CD1c-positive myeloid dendritic cell (primary cell): ENCODE data around the gene CYFIP1.
"Not testable (repeated sequence)": the region's sequence is repeated elsewhere in the genome, so short reads cannot be mapped to it uniquely, and the experiment has no call there.

Experiments
- DNase-seq: peaks from one replicate; pipeline ENCODE4 v3.0.0-alpha.2; 2016; ENCODE audit errors: extremely low spot score

CYFIP1 gene

DNA sequence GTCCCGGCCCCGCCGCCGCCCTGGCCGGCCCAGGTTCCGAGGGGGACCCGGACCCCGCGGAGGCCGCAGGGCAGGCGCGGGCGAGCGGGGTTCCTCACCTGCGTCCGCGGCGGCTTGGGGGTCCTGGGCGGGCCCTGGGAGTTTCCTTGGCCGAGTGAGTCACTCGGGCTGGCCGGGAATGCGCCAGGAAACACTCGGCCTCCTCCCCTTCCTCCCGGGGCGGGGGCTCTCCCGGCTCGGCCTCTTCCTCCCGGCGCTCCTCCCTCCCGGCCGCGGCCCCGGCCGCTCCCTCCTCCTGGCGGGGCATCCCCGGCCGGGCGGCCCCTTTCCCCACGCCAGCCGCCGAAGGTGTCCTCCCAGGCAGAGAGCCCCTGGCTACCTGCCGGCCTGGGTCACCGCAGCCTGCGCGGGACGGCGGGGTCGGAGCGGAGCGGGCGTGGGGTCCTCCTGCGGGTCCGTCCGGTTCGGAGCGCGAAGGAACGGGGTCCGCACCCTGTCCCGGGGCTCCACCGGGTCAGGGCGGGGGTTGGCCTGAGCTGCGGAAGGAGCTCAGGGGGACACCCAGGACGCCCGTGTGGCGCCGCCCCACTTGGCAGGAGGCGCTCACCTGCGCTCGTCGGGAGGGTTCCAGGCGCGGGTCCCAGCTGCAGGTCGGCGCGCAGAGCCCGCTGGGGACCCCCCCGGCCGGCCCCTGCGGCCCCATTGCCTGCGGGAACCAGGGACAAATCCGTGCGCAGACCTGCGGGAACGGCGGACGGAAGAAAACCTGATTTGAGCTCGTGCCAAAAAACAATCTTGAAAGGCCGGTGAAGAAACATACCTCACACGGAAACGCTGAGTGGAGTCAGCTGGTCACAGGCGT, at the start of gene CYFIP1:
TSS of gene CYFIP1 (minus strand) at position 180 of the 862 bp plus-strand sequence. CDS start 33,083 bp downstream, outside the sequence.
- DNase-seq: peak; percentile 74

- DNase-seq: no peak
Measured at GRCh38 chr15:23026218-23026617, 46.0 kb upstream of the CYFIP1 start.

GRCh38 chr15:23022156-23022555, 42.0 kb upstream of the CYFIP1 start:
- no peak for DNase-seq

GRCh38 chr15:23014394-23015000, 34.3 kb upstream of the CYFIP1 start:
- no peak for DNase-seq

GRCh38 chr15:23013681-23014080, 33.5 kb upstream of the CYFIP1 start:
- DNase-seq: no peak

DNA sequence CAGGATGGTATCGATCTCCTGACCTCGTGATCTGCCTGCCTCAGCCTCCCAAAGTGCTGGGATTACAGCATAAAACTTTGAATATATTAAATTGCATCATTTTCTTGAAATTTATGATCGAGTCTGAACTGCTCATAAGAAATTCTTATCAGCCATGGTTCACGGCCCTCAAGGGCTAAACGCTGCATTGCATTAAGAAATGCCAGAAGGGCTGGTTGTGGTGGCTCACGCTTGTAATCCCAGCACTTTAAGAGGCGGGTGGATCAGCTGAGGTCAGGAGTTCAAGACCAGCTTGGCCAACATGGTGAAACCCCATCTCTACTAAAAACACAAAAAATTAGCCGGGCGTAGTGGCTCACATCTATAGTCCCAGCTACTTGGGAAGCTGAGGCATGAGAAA, 32.4 kb upstream of the CYFIP1 start:
- not testable (repeated sequence) for DNase-seq

DNA sequence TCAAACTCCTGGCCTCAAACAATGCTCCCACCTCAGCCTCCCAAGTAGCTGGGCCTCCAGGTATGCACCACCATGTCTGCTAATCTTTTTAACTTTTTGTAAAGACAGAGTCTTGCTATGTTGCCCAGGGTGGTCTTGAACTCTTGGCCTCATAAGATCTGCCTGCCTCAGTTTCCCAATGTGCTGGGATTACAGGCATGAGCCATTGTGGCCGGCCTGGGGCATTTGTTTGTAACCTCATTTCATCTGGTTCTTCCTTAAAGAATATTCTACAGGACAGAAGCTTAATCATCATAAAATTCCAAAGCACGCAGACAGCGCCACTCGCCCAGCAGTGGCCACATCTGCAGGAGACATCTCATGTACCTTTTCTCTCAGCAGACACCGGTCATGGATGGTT, 23.6 kb upstream of the CYFIP1 start:
- no peak for DNase-seq

- no peak for DNase-seq
Measured at GRCh38 chr15:23002920-23003319, 22.8 kb upstream of the CYFIP1 start.

DNA sequence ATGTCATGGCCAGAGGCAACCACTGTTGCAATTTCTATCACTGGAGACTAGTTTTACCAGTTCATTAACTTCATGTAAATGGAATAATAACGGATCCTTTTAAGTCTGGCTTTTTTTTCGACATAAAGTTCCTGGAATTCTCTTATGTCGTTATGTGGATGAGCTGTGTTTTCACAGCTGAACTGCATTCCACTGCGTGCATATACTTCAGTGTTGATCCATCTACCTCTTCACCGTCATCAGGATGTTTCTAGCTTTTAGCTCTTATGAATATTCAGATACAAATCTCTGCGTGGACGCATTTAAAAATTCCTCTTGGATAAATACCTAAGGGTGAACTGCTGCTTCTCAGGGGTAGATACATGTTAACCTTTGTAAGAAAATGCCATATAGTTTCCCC, 15.6 kb upstream of the CYFIP1 start:
- no peak for DNase-seq

DNA sequence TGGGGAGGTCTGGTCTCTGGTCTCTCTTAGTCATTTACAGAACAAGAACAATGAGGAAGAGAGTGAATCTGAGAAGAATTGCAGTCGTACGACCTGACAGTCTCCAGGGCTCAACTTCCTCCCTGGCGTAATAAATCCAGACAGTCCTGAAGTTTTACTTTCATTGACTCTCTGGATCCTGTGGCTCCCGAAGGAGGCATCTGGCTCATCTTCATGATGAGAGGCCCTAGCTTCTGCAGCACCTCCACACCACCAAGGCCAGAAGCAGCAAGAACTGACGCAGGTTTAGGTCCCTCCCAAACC, 11.8 kb upstream of the CYFIP1 start:
- peak; percentile 19 for DNase-seq

GRCh38 chr15:22989576-22990477, 9.7 kb upstream of the CYFIP1 start:
- no peak for DNase-seq

DNA sequence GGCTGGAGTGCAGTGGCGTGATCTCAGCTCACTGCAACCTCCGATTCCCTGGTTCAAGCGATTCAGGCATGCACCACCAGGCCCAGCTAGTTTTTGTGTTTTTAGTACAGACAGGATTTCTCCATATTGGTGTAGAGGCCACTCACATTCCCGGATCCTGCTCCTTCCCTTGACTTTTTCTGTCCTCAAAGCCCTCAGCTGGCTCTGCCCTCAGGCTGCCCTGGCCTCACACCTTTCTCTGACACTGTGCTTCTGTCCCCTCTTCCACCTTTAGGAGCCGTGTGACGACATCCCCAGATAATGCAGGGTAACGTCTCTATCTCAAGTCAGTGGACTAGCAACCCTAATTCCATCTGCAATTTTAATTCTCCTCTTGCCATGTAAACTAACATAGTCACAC, 8.6 kb upstream of the CYFIP1 start:
- no peak for DNase-seq

DNA sequence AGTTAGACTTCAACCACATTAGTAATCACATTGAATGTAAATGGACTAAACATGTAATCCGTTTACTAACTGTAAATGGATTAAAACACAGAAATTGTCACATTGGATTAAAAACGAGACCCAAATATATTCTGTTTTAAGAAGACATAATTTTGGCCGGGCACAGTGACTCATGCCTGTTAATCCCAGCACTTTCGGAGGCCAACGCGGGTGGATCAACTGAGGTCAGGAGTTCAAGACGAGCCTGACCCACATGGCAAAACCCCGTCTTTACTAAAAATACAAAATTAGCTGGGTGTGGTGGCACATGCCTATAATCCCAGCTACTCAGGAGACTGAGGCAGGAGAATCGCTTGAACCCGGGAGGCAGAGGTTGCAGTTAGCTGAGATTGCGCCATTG, 1.8 kb upstream of the CYFIP1 start:
- not testable (repeated sequence) for DNase-seq

DNA sequence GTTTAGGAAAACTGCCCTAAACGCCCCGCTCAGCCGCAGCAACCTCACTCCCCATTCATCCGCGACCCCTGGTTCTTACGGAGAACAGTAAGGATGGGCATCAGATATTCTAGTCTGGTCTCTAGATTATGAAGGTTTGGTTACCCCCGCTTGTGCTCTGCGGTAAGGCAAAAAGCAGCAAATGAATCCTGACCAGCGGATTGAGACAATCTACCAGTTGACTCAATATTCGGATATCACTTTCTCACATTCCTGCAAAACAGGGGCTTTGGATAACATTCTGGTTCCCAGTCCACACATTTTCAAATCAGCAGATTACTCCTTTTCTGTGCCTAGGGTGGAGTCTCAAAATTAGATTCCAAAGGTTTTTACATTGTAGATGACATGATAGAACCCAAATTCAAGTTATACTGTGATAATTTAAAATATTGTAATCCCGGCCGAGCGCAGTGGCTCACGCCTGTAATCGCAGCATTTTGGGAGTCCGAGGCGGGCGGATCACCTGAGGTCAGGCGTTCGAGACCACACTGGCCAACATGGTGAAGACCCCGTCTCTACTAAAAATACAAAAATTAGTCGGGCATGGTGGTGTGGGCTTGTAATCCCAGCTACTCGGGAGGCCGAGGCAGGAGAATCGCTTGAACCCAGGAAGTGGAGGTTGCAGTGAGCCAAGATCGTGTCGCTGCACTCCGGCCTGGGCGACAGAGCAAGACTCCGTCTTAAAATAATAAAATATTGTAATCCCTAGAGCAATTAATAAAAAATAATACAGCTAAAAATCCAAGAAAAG, 1.1 kb upstream of the CYFIP1 start:
- no peak for DNase-seq

DNA sequence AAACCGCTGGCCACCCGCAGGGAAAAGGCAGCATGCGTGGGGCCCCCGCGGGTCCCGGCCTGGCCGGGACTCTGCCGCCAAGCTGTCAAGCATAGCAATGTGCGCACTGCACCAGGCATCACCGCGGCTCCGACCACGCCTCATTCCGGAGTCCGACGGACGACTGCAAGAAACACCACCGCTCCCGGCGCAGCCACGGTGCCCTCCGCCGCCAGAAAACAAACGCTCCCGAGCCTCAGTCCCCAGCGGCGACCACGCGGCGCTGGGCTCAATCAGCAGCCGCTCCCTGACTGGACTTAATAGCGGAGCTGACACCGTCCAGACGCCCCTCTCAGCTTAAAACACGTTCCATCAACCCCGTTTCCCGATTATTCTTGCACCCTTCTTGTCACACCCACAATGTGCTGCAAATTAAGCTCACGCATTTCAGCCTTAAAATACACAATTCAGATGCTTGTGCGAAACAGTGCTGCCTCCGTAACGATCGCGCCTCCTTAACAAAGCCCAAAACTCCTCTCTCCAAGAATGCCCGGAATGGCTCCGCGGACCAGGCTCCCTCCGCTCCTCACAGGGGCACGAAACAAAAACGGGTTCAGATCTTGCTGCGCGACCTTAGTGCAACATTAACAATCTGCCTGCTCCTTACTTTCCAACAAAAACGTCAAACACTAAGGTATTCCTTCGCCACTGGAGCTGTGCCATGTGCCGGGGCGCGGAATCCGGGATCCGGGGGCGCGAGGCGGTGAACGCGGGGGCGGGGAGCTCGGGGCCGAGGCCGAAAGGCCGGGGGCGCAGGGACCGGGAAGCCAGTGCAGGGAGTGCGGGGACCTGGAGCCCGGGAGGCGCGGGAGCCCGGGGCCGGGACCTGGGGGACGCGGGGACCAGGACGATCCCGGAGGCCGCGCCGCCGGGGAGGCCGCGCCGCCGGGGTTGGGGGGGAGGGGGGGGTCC, 655 bp downstream of the CYFIP1 start:
- DNase-seq: peak; percentile 43

GRCh38 chr15:22978691-22979237, 1.4 kb downstream of the CYFIP1 start:
- no peak for DNase-seq

- DNase-seq: peak; percentile 85
Measured at GRCh38 chr15:22974745-22975144, 5.4 kb downstream of the CYFIP1 start.

DNA sequence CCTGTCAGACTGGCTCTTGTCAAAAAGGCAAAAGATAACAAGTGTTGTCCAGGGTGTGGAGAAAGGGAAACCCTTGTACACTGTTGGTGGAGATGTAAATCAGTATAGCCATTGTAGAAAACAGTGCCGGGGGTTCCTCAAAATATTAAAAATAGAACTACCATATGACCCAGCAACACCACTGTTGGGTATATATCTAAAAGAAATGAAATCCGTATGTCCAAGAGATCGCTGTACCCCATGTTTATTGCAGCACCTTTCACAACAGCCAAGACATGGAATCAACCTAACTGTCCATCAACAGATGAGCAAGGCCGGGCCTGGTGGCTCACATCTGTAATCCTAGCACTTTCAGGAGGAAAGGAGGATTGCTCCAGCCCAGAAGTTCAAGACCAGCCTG, 6.2 kb downstream of the CYFIP1 start:
- DNase-seq: no peak

GRCh38 chr15:22973286-22973685, 6.9 kb downstream of the CYFIP1 start:
- DNase-seq: peak; percentile 38

- DNase-seq: no peak
Measured at GRCh38 chr15:22969489-22969888, 10.7 kb downstream of the CYFIP1 start.
